B cell (primary cell): ENCODE measurements around the gene BEGAIN. TPM values are rescaled to one million over a fixed set of nuclear protein-coding genes. Genes with fewer than 3 reads are reported as not detected.
A peak's percentile ranks its signal among the peaks of the same experiment; 100 is the strongest.

Experiments used
- ATAC-seq: fragments of 200-7000 bp; cut with Tn5 transposase; one replicate; pipeline ENCODE4 v1.10.0; 2021; ENCODE audit warnings: low read depth, mild to moderate bottlenecking, moderate number of reproducible peaks, moderate library complexity
- CTCF ChIA-PET: fragments of 350-600 bp; sonication (Branson Sonifier 250); formaldehyde crosslinking; loops from one replicate; lab custom pipeline; 2021; ENCODE audit warnings: antibody characterized with exemption, inconsistent platforms; lab: Charles Lee
- POLR2A ChIA-PET: fragments of 350-600 bp; sonication (Branson Sonifier 250); formaldehyde crosslinking; loops from one replicate; lab custom pipeline; 2021; ENCODE audit warnings: antibody characterized with exemption; lab: Charles Lee
- DNase-seq: peaks from one replicate; pipeline ENCODE4 v3.0.0; 2013
- H2AFZ ChIP-seq: 2 replicates; pipeline ENCODE4 v1.6.1; 2012; ENCODE audit warnings: mild to moderate bottlenecking, low read depth, low read length; ENCODE audit not compliant: insufficient read depth, poor library complexity, severe bottlenecking
- H3K27ac ChIP-seq, 2 donors: 1 replicate in 1 of 2; 2 replicates in 1 of 2; pipeline ENCODE4 v1.5.1; 2012 to 2013; ENCODE audit warnings: low read length in 2 of 2, mild to moderate bottlenecking in 2 of 2, moderate library complexity in 1 of 2
- H3K27me3 ChIP-seq, 4 experiments: fragments of 200-600 bp in 1 of 4; sonication (generic) in 1 of 4; replicated peaks in 1 of 4; 1 replicate in 2 of 4; 2 replicates in 2 of 4; pipeline versions ENCODE4 v1.6.1 to v1.7.0; 2013 to 2016; ENCODE audit warnings: low read length in 3 of 4, mild to moderate bottlenecking in 2 of 4, mixed read lengths in 1 of 4, moderate library complexity in 1 of 4; ENCODE audit not compliant: insufficient read depth in 4 of 4, control insufficient read depth in 3 of 4; ENCODE audit errors: control extremely low read depth in 1 of 4
- H3K36me3 ChIP-seq, 2 experiments: replicated peaks in 1 of 2; 1 replicate in 1 of 2; 2 replicates in 1 of 2; pipeline versions ENCODE4 v1.6.1 to v1.7.1; 2013; ENCODE audit warnings: low read length in 1 of 2; ENCODE audit not compliant: insufficient read depth in 2 of 2, control insufficient read depth in 1 of 2; ENCODE audit errors: control extremely low read depth in 1 of 2, extremely low read depth in 1 of 2
- H3K4me1 ChIP-seq, 2 donors: fragments of 200-600 bp in 1 of 2; sonication (generic) in 1 of 2; 1 replicate in 1 of 2; 2 replicates in 1 of 2; pipeline versions ENCODE4 v1.5.1 to v1.6.1; 2013 to 2017; ENCODE audit warnings: low read length in 2 of 2; ENCODE audit not compliant: control insufficient read depth in 2 of 2, insufficient read depth in 2 of 2
- H3K4me2 ChIP-seq: replicated peaks from 2 replicates; pipeline ENCODE3; 2012; ENCODE audit warnings: mild to moderate bottlenecking, low read depth, low read length; ENCODE audit not compliant: poor library complexity, severe bottlenecking
- H3K4me3 ChIP-seq, 5 experiments: fragments of 200-600 bp in 1 of 5; sonication (generic) in 1 of 5; 1 replicate in 3 of 5; 2 replicates in 2 of 5; pipeline versions ENCODE4 v1.5.1 to v1.7.0; 2011 to 2016; ENCODE audit warnings: low read length in 4 of 5, mild to moderate bottlenecking in 4 of 5, low read depth in 2 of 5, control low read depth in 1 of 5, moderate library complexity in 1 of 5; ENCODE audit not compliant: insufficient read depth in 1 of 5; ENCODE audit errors: control extremely low read depth in 1 of 5, extremely low read depth in 1 of 5
- H3K79me2 ChIP-seq: fragments of 200-600 bp; sonication (generic); one replicate; pipeline ENCODE4 v1.6.0; 2016; ENCODE audit warnings: low read length; ENCODE audit not compliant: control insufficient read depth, insufficient read depth
- H3K9ac ChIP-seq: fragments of 200-600 bp; sonication (generic); 2 replicates; pipeline ENCODE4 v1.6.1; 2017; ENCODE audit warnings: mild to moderate bottlenecking, low read length, moderate library complexity
- H3K9me3 ChIP-seq, 3 donors: one replicate each; pipeline versions ENCODE4 v1.6.1 to v1.7.1; 2013; ENCODE audit warnings: low read length in 2 of 3; ENCODE audit not compliant: control insufficient read depth in 2 of 3, insufficient read depth in 1 of 3; ENCODE audit errors: control extremely low read depth in 1 of 3
- H4K20me1 ChIP-seq: 2 replicates; pipeline ENCODE4 v1.6.0; 2012; ENCODE audit warnings: mild to moderate bottlenecking, low read length; ENCODE audit not compliant: insufficient read depth, control insufficient read depth, poor library complexity, severe bottlenecking
- H3K27ac Mint-ChIP-seq: one replicate; pipeline ENCODE4 v1.8.0; 2021; ENCODE audit warnings: mixed read lengths
- H3K27me3 Mint-ChIP-seq: one replicate; pipeline ENCODE4 v1.8.0; 2021; ENCODE audit warnings: mixed read lengths
- H3K4me1 Mint-ChIP-seq: one replicate; pipeline ENCODE4 v1.8.0; 2021; ENCODE audit warnings: mixed read lengths
- H3K4me3 Mint-ChIP-seq: one replicate; pipeline ENCODE4 v1.8.0; 2021; ENCODE audit warnings: mixed read lengths
- H3K9me3 Mint-ChIP-seq: one replicate; pipeline ENCODE4 v1.8.0; 2022; ENCODE audit warnings: mixed read lengths; ENCODE audit not compliant: insufficient read depth
- EZH2 ChIP-seq: IDR thresholded peaks from 2 replicates; pipeline ENCODE4 v1.6.1; 2012; ENCODE audit warnings: borderline replicate concordance, low read depth, mild to moderate bottlenecking, moderate library complexity, low read length; ENCODE audit not compliant: insufficient read depth, poor library complexity, severe bottlenecking
- WGBS: methylation state at CpG from one replicate; pipeline ENCODE4 v1.1.5; 2013; ENCODE audit warnings: missing lambda C conversion rate; ENCODE audit not compliant: insufficient coverage; 5-methylcytosine and 5-hydroxymethylcytosine counted together
- intact Hi-C: fragments of 100-400 bp; cut with micrococcal nuclease; formaldehyde crosslinking; loops from one replicate; pipeline ENCODE4 v1.10.0; 2022
- polyA minus RNA-seq: library from RNA; depleted of rRNA, polyadenylated mRNA; stranded (reverse); fragments of >200 nt; gene quantifications from 2 replicates; pipeline ENCODE4 v1.2.3, GENCODE V29; 2012
- polyA plus RNA-seq: library from polyadenylated mRNA; depleted of rRNA; stranded (reverse); fragments of >200 nt; gene quantifications from 2 replicates; pipeline ENCODE4 v1.2.3, GENCODE V29; 2012
- total RNA-seq, 2 donors: library from RNA; stranded (reverse); fragments of 120-200 nt in 1 of 2; gene quantifications; 1 replicate in 1 of 2; 2 replicates in 1 of 2; pipeline versions ENCODE4 v1.2.3 to v1.2.4, GENCODE V29; 2013 to 2022
- TF ChIP-seq, protein P1 (sequence below): fragments of 200-600 bp; IDR thresholded peaks from one replicate; pipeline ENCODE4 v1.8.0; 2022; ENCODE audit warnings: antibody characterized with exemption, mild to moderate bottlenecking

Gene BEGAIN
- total RNA-seq (not detected in 2 replicates), polyA plus RNA-seq (0.32 and 4.9 TPM in 2 replicates), polyA minus RNA-seq (0.14 and 1.5 TPM in 2 replicates)
- 2.2 TPM for total RNA-seq (2013)

GRCh38 chr14:100587086-100587762, at the start of gene BEGAIN:
Gene BEGAIN, minus strand, starts transcription at chr14:100587417. Its CDS starts 127 bp downstream, at chr14:100587290.
- H3K4me1 Mint-ChIP-seq = peaks cover 9% of the 10 kb centered on the region
- WGBS = under 1% methylated on average over 69 of the region's 90 CpGs
- ATAC-seq = no peak

DNA sequence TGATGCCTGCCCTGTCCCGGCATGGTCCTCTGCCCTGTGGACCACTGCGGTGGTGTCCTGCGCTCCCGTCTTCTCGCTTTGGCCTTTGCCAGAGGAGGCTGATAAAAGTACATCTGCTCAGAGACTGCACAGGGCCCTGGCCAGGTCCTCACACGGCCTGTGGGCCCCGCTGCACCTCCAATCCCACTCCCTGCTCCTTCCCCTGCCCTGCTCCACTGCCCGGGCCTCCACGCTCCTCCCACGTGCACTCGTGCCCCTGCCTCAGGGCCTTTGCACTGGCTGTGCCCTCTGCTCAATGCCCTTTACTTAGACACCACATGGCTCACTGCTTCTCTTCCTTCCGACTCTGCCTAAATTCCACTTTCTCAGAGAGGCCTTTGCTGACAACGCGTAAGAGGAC, 49.3 kb upstream of the BEGAIN start:
- no peak overlapping the region for H3K27ac Mint-ChIP-seq

More at GRCh38 chr14:100587086-100587762, at the start of gene BEGAIN:
- Mint-ChIP-seq H3K9me3 (peaks cover 3% of the 10 kb centered on the region), H3K27me3 (peaks cover 41% of the 10 kb centered on the region), H3K27ac (no peak within 1 kb of the TSS), H3K4me3 (no peak within 1 kb of the TSS)
- H3K4me1 ChIP-seq = peaks cover 0 to 7% of the 10 kb centered on the region in 2 donors
- peak within 1 kb of the TSS; percentile 46 for H3K4me2 ChIP-seq
- H3K36me3 ChIP-seq = no peaks in the 10 kb centered on the region
- peaks cover 0 to 6% (median 0%) of the 10 kb centered on the region in 3 donors for H3K9me3 ChIP-seq
- no peak within 1 kb of the TSS for H2AFZ ChIP-seq
- no peaks in the 10 kb centered on the region for H3K79me2 ChIP-seq
- no peak within 1 kb of the TSS for H3K9ac ChIP-seq
- intact Hi-C loops = no loop called here
- DNase-seq = no peak
- CTCF ChIA-PET = no interaction called here
- H3K27ac ChIP-seq = no peak within 1 kb of the TSS
- peaks cover 0 to 29% (median 6%) of the 10 kb centered on the region in 4 experiments for H3K27me3 ChIP-seq
- TF ChIP-seq, protein P1, sequence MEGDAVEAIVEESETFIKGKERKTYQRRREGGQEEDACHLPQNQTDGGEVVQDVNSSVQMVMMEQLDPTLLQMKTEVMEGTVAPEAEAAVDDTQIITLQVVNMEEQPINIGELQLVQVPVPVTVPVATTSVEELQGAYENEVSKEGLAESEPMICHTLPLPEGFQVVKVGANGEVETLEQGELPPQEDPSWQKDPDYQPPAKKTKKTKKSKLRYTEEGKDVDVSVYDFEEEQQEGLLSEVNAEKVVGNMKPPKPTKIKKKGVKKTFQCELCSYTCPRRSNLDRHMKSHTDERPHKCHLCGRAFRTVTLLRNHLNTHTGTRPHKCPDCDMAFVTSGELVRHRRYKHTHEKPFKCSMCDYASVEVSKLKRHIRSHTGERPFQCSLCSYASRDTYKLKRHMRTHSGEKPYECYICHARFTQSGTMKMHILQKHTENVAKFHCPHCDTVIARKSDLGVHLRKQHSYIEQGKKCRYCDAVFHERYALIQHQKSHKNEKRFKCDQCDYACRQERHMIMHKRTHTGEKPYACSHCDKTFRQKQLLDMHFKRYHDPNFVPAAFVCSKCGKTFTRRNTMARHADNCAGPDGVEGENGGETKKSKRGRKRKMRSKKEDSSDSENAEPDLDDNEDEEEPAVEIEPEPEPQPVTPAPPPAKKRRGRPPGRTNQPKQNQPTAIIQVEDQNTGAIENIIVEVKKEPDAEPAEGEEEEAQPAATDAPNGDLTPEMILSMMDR = no peak
- no peak for TF ChIP-seq EZH2
- H3K4me3 ChIP-seq = peak within 1 kb of the TSS in 1 of 5 experiments; percentile 23
- POLR2A ChIA-PET = no interaction called here
- no peaks in the 10 kb centered on the region for H4K20me1 ChIP-seq

More for the DNA sequence above, 49.3 kb upstream of the BEGAIN start:
- Histone ChIP-seq H3K4me2 (no peak overlapping the region), H3K27me3 (peaks cover 0 to 3% (median 0%) of the 10 kb centered on the region in 4 experiments), H3K4me1 (peaks cover 10 to 14% of the 10 kb centered on the region in 2 donors), H3K4me3 (no peak overlapping the region), H4K20me1 (no peaks in the 10 kb centered on the region), H2AFZ (no peak overlapping the region), H3K9ac (no peak overlapping the region), H3K79me2 (no peaks in the 10 kb centered on the region), H3K27ac (no peak overlapping the region), H3K9me3 (no peaks in the 10 kb centered on the region), H3K36me3 (no peaks in the 10 kb centered on the region)
- ATAC-seq (no peak), DNase-seq (no peak)
- intact Hi-C loops = no loop called here
- no peak overlapping the region for H3K4me3 Mint-ChIP-seq
- no peaks in the 10 kb centered on the region for H3K9me3 Mint-ChIP-seq
- peaks cover 11% of the 10 kb centered on the region for H3K27me3 Mint-ChIP-seq
- ChIA-PET CTCF (no interaction called here), POLR2A (no interaction called here)
- H3K4me1 Mint-ChIP-seq = peaks cover 11% of the 10 kb centered on the region
- WGBS = 97% methylated on average over 14 of the region's 14 CpGs
- TF ChIP-seq, protein P1 = no peak
- no peak for TF ChIP-seq EZH2
